Stromal cell of bone marrow (primary cell): ENCODE data around the gene TSPAN18.

Experiments
- DNase-seq: peaks from one replicate; pipeline ENCODE4 v3.0.0-alpha.2; 2012; ENCODE audit warnings: low read depth

TSPAN18 gene

DNA sequence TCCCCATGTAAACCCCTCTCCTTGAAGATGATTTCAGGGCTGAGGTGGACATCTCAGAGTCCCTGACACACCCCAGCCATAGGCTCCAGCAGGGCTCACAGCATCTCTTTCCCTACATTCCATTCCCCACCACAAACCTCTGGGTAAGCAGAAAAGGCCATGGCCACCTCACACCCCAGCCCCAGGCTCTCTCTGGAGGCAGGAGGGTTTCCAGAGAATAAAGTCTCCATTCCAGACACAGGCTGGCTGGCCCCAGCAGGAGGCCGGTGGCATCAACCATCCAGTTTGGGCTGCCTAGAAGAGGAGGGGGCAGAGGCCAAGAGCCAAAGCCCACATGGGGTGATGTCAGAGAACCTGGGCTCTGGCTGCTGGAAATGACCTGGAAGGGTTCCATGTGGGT is 162.5 kb downstream of the TSPAN18 start:
- DNase-seq = no peak

DNA sequence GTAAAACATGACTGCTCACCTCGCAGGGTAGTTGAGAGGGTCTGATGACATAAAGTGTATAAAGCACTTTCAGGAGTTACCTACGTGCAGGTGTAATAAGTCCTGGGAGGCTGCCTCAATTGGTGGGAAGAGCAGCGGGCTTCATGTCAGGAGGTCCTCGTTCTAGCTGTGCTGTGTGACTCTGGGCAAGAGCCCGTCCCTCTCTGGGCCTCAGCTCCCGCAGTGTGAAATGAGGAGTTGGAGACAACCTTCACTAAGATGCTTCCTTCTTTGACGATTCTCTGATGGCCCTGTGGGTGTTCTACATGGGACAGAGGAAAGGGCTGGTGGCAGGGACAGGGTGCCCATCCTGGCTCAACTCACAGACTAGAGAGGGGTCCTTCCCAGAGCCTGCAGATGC is 166.1 kb downstream of the TSPAN18 start:
- DNase-seq = no peak

DNA sequence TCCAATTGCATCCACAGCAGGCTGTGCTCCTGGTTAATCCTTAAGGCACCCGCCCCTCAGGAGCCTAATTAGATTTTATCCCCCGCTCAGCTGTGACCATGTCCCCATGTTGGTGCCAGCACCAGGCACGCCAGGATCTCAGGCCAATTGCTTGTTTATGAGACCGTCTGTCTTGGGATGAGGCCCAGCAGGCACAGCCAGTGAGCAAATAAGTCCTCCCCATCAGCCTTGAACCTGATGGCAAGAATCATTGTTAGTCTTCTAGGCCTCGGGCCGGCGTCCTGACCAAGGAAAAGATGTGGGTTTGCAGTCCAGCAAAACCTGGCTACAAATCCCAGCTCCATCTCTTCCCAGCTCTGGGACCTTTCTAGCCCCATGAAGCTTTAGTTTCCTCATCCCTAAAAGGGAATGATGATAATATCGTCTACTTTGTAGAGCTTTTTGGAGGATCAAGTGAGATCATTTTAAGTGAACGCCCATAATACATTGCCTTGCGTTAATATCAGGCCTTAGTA is 166.6 kb downstream of the TSPAN18 start:
- no peak for DNase-seq

DNA sequence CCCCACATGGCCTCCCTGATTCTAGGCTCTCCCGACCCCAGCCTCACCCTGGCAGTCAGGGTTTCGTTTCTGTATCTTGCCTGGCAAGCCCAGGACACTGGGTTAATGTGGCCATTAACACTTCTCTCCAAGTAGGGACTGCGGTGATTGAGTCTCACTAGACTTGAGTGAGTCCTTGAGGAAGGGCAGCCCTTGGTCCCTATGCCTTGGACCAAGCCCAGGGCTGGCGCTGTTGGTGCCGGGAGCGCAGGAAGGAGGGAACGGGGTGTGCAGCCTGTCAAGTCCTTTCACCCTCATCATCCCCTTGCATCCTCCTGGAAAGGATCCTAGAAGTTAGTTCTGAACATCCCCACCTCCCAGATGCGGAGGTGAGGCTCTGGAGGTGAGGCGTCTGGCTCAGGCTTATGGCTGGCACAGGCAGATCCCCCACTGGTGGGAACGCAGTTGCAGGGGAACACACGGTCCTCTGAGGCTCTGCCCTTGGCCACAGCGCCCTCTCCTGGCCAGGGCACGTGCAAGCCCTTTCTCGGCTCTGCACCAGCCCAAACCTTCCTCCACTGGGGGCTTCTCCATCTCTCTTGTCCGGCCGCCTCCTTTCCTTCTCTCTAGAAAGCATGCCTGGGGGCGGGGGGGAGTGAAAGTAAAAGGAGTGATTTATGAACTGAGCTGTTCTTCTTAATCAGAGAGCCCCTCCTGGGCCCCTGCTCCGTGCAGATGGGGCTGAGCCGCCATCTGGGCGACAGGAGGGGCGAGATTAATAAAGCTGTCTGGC is 167.3 kb downstream of the TSPAN18 start:
- DNase-seq = peak; percentile 22

DNA sequence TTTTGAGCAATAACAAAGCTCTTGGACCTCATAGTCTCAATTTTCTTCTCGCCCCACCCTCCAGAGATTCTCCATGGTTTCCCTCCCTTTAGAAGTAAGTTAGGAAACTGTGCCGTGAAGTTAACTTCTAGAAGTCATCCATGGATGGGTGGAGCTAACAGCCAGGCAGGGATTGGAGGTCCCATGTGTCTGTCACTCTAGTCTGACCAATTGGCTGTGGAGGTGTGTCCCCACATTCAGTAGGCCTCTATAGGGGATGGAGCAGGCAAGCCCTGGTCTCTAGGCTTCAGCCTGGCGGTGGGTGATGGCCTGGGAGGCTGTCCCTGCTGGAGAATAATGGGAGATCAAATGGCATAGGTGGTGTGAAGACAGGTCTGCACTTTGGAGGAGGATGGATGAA is 173.2 kb downstream of the TSPAN18 start:
- DNase-seq = peak; percentile 18

DNA sequence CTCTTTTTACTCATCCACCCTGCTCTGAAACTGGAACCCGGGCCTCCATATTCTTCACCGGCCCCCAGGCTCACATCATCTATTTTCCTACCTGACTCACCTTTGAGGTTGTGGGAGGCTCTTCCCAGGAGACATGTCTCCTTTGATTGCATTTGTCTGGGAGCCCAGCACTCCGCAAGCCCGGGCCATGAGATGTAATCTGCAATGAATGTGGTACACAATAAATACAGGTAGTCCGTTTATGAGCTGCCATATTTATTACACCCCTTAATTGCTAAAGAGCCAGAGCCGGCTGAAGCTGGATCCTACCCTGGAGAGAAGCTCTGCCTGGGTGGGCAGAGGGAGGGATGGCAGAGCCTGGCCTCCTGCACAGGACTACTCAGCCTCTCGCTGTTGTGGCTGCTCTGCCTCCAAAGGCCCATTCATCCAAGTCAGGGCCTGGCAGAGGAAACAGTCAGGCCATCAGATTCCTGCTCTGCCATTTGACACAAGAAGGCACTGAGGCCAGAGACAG is 174.4 kb downstream of the TSPAN18 start:
- no peak for DNase-seq

- no peak for DNase-seq
Observed at GRCh38 chr11:44901786-44902185, 175.0 kb downstream of the TSPAN18 start.

DNA sequence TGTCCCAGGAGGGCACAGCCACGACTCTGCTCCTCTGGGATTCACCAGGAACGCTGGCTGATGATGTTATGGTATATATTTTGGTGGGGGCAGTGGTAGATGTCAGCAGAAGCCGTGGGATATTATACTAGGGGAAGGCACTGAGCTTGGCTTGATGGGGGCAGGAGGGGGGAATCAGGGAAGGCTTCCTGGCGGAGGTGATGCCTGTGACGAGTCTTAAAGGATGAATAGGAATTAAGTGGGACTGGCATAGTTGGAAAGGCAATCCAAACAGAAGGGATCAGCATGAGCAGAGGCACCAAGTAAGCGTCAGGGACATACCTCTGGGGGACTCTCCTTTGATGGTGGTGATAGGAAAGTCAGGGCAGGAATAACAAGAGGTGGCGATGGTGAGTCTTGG is 176.3 kb downstream of the TSPAN18 start:
- DNase-seq = no peak

DNA sequence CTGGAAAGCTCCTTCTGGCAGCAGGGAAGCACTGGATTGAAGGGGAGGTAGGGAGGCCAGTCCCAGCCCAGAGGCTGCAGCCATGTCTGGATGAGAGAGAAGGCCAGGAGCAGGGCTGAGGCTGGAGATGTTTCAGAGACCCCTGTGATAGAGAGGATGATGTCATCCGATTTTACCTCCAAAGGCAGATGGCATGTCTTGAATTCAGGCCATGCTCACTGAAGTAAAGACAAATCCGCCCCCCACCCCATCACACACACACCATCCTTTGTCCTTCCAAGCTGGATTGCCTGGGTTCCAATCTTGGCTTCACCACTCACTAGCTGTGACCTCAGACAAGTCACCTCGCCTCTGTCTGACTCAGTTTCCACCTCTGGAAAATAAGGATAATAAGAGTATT is 176.8 kb downstream of the TSPAN18 start:
- DNase-seq = no peak

GRCh38 chr11:44904261-44905020 is 177.7 kb downstream of the TSPAN18 start:
- no peak for DNase-seq

GRCh38 chr11:44905131-44905866 is 178.5 kb downstream of the TSPAN18 start:
- no peak for DNase-seq

GRCh38 chr11:44906649-44907048 is 179.9 kb downstream of the TSPAN18 start:
- DNase-seq = no peak

- DNase-seq = no peak
Observed at GRCh38 chr11:44909557-44909956, 182.8 kb downstream of the TSPAN18 start.

GRCh38 chr11:44910591-44910990 is 183.8 kb downstream of the TSPAN18 start:
- no peak for DNase-seq

- peak; percentile 66 for DNase-seq
Observed at GRCh38 chr11:44911029-44911814, 184.5 kb downstream of the TSPAN18 start.

DNA sequence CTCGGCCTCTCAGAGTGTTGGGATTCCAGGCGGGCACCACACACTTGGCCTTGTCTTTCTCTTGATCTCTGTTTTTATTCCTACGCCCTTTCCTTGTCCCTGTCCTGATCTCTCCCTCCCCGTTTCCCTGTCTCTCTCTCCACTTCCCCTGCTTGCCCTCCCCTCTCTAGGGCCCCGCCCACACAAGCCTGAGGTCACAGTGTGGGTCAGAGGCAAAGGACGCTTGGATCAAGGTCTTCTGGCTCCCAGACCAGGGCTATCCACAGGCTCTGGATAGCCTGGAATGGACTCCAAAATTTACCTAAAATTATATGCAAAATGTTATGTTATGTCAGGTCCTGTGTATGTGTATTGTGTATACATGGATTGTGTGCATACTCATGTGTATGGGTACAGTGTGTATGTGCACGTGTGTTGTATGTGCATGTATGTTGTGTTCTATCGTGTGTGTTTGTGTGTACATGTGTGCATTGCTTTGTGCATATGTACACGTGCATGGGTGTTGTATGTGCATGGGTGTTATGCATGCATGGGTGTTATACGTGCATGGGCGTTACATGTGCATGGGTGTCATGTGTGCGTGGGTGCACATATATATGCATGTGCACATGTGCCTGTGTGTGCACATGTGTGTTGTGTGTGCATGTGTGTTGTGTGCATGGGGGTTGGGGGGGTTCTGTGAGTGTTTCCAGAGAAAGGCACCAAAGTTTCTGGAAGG is 185.7 kb downstream of the TSPAN18 start:
- no peak for DNase-seq

- no peak for DNase-seq
Observed at GRCh38 chr11:44913502-44913901, 186.7 kb downstream of the TSPAN18 start.

DNA sequence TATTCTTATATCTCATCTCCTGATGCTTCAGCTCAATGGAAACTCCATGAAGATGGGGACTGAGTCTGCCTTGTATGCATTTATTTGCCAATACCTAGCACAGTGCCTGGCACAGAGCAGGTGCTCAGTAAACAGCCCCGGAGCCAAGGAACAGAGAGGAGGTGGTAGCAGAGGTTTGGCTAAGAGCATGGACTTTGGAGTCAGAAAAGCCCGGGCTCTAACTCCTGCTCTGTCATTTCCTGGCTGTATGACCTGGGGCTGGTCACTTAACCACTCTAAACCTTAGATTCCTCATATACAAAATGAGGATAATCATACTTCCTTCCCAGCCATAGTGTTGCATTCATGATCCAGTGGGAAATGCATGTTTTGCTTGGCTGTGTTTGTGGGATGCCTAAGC is 187.3 kb downstream of the TSPAN18 start:
- no peak for DNase-seq

DNA sequence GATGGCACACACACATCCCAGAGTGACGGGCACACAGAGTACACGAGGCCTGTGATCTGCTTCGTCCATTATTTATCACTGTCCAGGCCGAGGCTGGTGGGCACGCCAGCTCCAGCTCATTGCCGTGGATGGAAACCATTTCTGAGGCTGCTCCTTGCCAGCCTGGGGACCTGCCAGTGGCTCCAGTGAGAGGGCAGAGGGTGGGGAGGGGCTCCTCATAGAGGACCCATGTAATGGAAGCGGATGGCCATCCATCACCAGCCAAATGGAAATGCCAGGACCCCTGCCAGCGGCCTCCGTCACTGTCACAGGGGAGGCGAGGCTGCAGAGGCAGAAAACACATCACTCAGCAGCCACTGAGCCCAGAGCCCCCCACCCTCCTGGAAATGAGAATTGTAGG is 188.2 kb downstream of the TSPAN18 start:
- DNase-seq = no peak

DNA sequence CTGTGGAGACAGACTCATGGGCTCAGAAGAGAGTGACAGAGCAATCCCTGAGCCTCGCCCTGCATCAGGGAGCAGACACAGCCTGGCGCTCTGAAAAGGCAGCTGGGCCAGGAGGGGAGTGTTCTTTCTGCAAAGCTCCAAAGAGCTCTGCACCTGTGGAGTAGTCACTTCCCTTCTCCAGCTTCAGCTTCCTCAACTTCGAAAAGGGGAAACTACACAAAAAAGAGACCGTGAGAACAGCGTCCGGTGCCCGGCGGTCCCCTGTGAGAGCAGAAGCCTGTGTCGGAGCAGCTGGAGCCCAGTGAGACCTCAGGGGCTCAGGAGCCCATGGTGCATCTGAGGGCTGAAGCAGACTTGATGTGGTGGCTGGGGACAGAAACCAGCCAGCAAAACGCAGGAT is 188.9 kb downstream of the TSPAN18 start:
- DNase-seq = no peak

DNA sequence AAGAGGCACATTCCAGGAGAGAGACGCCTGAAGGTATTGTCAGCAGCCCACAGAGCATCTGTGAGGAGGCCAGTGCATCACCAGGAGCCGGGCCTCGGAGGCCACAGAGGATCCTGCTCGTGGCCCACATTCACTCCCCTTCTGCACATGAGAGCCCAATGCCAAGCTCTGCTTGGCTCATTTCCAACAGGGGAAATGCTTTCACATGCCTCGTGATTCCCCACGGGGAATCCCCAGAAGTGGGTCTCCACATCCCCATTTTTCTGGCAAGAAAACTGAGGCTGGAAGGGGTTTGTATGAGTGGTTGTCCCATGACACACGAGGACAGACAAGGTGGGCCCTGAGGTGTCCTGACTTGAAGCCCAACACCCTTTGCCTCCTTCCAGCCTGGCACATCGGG is 189.6 kb downstream of the TSPAN18 start:
- no peak for DNase-seq
